Smooth muscle cell (in vitro differentiated cells): Measurements from ENCODE around the gene ZRANB3. TPM values are rescaled to one million over a fixed set of nuclear protein-coding genes. Genes with fewer than 3 reads are reported as not detected.

ENCODE experiments used
- DNase-seq: peaks from one replicate; lab custom pipeline; 2025; ENCODE audit not compliant: unreplicated experiment; lab: John Stamatoyannopoulos, UW
- H2AFZ ChIP-seq: fragments of 200-600 bp; sonication (generic); 2 replicates; pipeline ENCODE4 v1.6.0; 2016; ENCODE audit warnings: antibody characterized with exemption, low read depth, mild to moderate bottlenecking
- H3F3A ChIP-seq: fragments of 200-600 bp; sonication (generic); 2 replicates; pipeline ENCODE4 v1.6.0; 2017; ENCODE audit warnings: antibody characterized with exemption, low read depth
- H3K27ac ChIP-seq: fragments of 200-600 bp; sonication (generic); 2 replicates; pipeline ENCODE4 v1.5.1; 2016; ENCODE audit warnings: low read depth, mild to moderate bottlenecking
- H3K27me3 ChIP-seq: fragments of 200-600 bp; sonication (generic); 2 replicates; pipeline ENCODE4 v1.6.1; 2016; ENCODE audit warnings: low read depth, mild to moderate bottlenecking
- H3K36me3 ChIP-seq: fragments of 200-600 bp; sonication (generic); 2 replicates; pipeline ENCODE4 v1.5.1; 2016; ENCODE audit warnings: low read depth
- H3K4me1 ChIP-seq: fragments of 200-600 bp; sonication (generic); 2 replicates; pipeline ENCODE4 v1.5.1; 2016; ENCODE audit warnings: low read depth
- H3K4me2 ChIP-seq: fragments of 200-600 bp; sonication (generic); 2 replicates; pipeline ENCODE4 v1.6.0; 2016; ENCODE audit warnings: mild to moderate bottlenecking
- H3K4me3 ChIP-seq: fragments of 200-600 bp; sonication (generic); 2 replicates; pipeline ENCODE4 v1.5.1; 2016; ENCODE audit warnings: mild to moderate bottlenecking
- H3K79me2 ChIP-seq: fragments of 200-600 bp; sonication (generic); 2 replicates; pipeline ENCODE4 v1.6.0; 2016; ENCODE audit warnings: low read depth, mild to moderate bottlenecking
- H3K9ac ChIP-seq: fragments of 200-600 bp; sonication (generic); 2 replicates; pipeline ENCODE4 v1.6.0; 2016; ENCODE audit warnings: low read depth
- H3K9me3 ChIP-seq: fragments of 200-600 bp; sonication (generic); replicated peaks from 2 replicates; pipeline ENCODE4 v1.5.1; 2016; ENCODE audit warnings: low read depth
- H4K20me1 ChIP-seq: fragments of 200-600 bp; sonication (generic); 2 replicates; pipeline ENCODE4 v1.6.0; 2016; ENCODE audit warnings: low read depth
- WGBS: methylation state at CpG from one replicate; pipeline ENCODE4 v1.1.7; 2016; ENCODE audit warnings: low lambda C conversion rate; 5-methylcytosine and 5-hydroxymethylcytosine counted together
- polyA plus RNA-seq: library from polyadenylated mRNA; unstranded; fragments of >200 nt; fragmentation: Nextera tagmentation; extraction: Ambion mirVana; gene quantifications from 2 replicates; pipeline ENCODE4 v1.2.1, GENCODE V29; 2016
- total RNA-seq: library from RNA; depleted of rRNA; stranded (reverse); fragments of >200 nt; gene quantifications from 2 replicates; pipeline ENCODE4 v1.2.3, GENCODE V29; 2014
- TF ChIP-seq, protein P1 (sequence below): fragments of 200-600 bp; sonication (generic); IDR thresholded peaks from 2 replicates; pipeline ENCODE4 v1.5.1; 2017; ENCODE audit warnings: borderline replicate concordance, mild to moderate bottlenecking, antibody characterized with exemption; ENCODE audit not compliant: insufficient read depth, poor library complexity, severe bottlenecking

The ZRANB3 gene
- total and polyA plus RNA-seq, 2 experiments from 2014 or later: 1.9 to 4.1 TPM

DNA sequence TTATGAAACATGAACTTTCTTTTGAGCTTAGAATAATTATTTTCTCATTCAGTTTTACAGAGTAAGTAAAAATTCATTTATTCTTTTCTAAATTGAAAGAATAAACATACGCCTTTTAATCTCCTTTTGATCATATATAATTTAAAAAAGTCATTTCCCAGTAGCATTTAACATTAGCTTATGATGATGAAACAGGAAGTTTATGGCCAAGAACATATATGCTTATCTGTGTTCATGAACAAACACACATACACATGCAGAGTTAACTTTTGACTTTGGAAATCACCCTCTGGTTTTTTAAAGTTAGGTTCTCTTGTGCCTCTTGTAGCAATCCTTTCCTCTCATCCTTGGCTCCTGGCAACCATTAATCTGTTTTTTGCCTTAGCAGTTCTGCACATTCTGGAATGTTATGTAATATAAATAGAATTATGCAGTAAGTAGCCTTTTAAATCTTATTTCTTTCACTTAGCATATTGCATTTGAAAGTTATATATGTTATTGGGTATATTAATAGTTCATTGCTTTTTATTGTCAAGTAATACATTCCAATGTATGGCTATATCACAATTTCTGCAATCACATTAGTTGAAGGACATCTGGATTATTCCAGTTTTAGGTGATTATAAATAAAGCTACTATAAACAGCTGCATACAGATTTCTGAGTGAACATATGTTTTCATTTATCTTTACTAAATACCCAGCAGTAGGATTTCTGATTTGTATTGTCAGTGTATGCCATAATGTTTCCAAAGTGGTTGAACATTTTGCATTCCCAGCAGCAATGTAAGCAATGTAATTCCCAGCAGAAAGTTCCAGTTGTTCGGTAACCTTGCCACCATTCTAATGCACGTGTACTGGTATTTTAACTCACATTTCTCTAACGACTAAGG, 210.3 kb downstream of the ZRANB3 start:
- no peaks in the 10 kb centered on the region for H3K27me3 ChIP-seq
- no peaks in the 10 kb centered on the region for H3K36me3 ChIP-seq
- no peak for DNase-seq
- TF ChIP-seq, protein P1, sequence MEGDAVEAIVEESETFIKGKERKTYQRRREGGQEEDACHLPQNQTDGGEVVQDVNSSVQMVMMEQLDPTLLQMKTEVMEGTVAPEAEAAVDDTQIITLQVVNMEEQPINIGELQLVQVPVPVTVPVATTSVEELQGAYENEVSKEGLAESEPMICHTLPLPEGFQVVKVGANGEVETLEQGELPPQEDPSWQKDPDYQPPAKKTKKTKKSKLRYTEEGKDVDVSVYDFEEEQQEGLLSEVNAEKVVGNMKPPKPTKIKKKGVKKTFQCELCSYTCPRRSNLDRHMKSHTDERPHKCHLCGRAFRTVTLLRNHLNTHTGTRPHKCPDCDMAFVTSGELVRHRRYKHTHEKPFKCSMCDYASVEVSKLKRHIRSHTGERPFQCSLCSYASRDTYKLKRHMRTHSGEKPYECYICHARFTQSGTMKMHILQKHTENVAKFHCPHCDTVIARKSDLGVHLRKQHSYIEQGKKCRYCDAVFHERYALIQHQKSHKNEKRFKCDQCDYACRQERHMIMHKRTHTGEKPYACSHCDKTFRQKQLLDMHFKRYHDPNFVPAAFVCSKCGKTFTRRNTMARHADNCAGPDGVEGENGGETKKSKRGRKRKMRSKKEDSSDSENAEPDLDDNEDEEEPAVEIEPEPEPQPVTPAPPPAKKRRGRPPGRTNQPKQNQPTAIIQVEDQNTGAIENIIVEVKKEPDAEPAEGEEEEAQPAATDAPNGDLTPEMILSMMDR: no peak
- no peaks in the 10 kb centered on the region for H3K79me2 ChIP-seq
- H2AFZ ChIP-seq: no peak overlapping the region
- WGBS: 91% methylated on average over 4 of the region's 4 CpGs
- no peaks in the 10 kb centered on the region for H3K9me3 ChIP-seq
- no peaks in the 10 kb centered on the region for H3F3A ChIP-seq
- H3K9ac ChIP-seq: no peak overlapping the region
- H3K4me1 ChIP-seq: no peaks in the 10 kb centered on the region
- H4K20me1 ChIP-seq: no peaks in the 10 kb centered on the region
- H3K27ac ChIP-seq: no peak overlapping the region
- H3K4me3 ChIP-seq: no peak overlapping the region
- H3K4me2 ChIP-seq: no peak overlapping the region

DNA sequence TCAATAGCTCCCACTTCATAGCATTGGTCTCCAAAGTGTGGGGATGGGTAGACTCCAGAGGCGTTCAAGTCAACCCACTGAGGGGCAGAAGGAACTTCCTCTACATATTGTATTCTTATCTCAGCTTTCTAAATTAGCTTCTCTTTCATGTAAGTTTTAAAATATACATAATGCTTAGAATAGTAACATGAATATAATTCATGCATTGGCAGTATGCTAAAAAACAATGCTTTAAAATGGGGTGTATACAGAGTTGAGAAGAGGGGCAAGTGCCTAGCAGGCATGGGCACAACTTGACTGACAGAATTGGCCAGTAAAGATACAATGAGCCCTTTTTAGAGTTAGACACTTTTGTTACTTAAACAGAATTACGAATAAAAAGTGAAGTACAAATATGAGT, 212.2 kb downstream of the ZRANB3 start:
- no peaks in the 10 kb centered on the region for H3K27me3 ChIP-seq
- H3K79me2 ChIP-seq: no peaks in the 10 kb centered on the region
- H3K9ac ChIP-seq: no peak overlapping the region
- no peaks in the 10 kb centered on the region for H3K9me3 ChIP-seq
- H3K4me1 ChIP-seq: no peaks in the 10 kb centered on the region
- H3F3A ChIP-seq: no peaks in the 10 kb centered on the region
- H3K4me2 ChIP-seq: no peak overlapping the region
- no peaks in the 10 kb centered on the region for H3K36me3 ChIP-seq
- TF ChIP-seq, protein P1: no peak
- H4K20me1 ChIP-seq: no peaks in the 10 kb centered on the region
- H3K27ac ChIP-seq: no peak overlapping the region
- no peak overlapping the region for H3K4me3 ChIP-seq
- 91% methylated on average over 2 of the region's 2 CpGs for WGBS
- no peak overlapping the region for H2AFZ ChIP-seq
- DNase-seq: no peak

DNA sequence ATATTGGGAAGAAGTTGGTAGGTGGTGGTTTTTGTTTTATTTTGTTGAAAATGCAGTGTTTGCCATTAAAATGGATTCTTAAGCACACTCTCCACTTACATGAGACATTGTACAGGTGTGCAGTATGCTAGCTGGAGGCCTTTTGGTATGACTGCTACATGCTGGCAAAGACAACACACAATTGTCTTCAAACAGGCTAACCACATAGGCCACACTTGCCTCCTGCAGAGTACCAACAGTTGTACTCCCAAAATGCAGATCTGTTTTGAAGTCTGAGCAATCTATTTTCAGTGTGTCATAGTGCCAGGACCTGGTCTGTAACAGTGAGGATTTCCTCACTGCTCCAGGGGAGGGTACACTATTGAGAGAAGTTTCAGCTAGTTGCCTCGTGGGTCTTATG, 213.6 kb downstream of the ZRANB3 start:
- 86% methylated on average over 1 of the region's 1 CpG for WGBS
- no peaks in the 10 kb centered on the region for H3K4me1 ChIP-seq
- no peak overlapping the region for H2AFZ ChIP-seq
- DNase-seq: no peak
- no peak overlapping the region for H3K9ac ChIP-seq
- H3K4me3 ChIP-seq: no peak overlapping the region
- no peak overlapping the region for H3K4me2 ChIP-seq
- H4K20me1 ChIP-seq: no peaks in the 10 kb centered on the region
- no peaks in the 10 kb centered on the region for H3K36me3 ChIP-seq
- H3K79me2 ChIP-seq: no peaks in the 10 kb centered on the region
- H3F3A ChIP-seq: no peaks in the 10 kb centered on the region
- no peaks in the 10 kb centered on the region for H3K27me3 ChIP-seq
- no peaks in the 10 kb centered on the region for H3K9me3 ChIP-seq
- no peak overlapping the region for H3K27ac ChIP-seq
- TF ChIP-seq, protein P1: no peak

DNA sequence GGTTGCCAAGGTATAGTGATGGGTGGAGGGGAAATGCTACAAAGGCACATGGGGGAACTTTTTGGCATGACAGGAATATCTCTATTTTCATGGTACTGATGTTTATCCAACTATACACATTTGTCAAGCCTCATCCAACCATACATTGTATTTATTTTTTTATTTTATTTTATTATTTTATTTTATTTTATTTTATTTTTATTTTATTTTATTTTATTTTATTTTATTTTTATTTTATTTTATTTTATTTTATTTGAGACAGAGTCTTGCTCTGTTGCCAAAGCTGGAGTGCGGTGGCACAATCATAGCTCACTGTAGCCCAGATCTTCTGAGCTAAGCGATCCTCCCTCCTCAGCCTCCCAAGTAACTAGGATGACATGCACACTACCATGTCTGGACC, 219.1 kb downstream of the ZRANB3 start:
- TF ChIP-seq, protein P1: no peak
- no peaks in the 10 kb centered on the region for H3F3A ChIP-seq
- WGBS: 100% methylated on average over 2 of the region's 2 CpGs

More for the DNA sequence above, 219.1 kb downstream of the ZRANB3 start:
- no peaks in the 10 kb centered on the region for H3K27me3 ChIP-seq
- H3K4me1 ChIP-seq: no peaks in the 10 kb centered on the region
- no peaks in the 10 kb centered on the region for H3K36me3 ChIP-seq
- H3K4me3 ChIP-seq: no peak overlapping the region
- no peak overlapping the region for H3K9ac ChIP-seq
- H3K79me2 ChIP-seq: no peaks in the 10 kb centered on the region
- H3K4me2 ChIP-seq: no peak overlapping the region
- no peak for DNase-seq
- no peak overlapping the region for H2AFZ ChIP-seq
- H4K20me1 ChIP-seq: no peaks in the 10 kb centered on the region
- H3K27ac ChIP-seq: no peak overlapping the region
- no peaks in the 10 kb centered on the region for H3K9me3 ChIP-seq
